Measurements from ENCODE around the gene DLST.

The DLST gene

DNA sequence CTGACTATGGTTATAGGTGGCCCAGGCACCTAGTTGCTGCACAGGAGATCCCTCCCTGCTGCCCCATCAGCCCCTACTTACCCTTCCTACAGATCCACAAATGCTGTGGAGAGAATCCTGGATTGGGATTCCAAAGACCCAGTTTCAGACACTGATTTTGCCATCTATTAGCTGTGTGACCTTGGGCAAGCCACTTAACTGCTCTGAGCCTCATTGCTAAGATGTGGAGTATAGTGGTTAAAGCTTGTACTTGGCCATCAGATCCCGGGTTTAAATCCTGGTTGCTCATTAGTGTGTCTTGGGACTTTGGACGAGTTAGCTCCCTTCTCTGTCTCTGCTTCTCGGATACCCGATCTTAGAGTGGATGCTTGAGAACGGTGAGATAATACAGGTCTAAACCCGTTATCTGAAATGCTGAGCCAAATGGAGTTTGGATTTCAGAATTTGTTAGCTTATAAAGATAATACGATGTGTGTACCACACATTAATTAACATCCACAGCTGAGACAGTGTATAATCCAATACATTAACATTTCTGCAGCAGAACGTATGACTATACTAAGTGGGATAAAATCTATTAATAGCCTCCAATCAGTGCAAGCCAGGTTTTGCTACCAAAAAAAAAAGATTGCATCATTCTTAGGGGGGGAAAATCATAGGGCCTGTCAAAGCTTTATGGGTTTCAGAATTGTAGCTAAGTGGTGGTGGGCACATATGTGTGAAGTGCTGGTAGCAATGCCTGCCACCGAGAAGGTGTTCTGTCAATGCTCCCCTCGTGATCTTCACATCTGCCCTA lies 21.8 kb upstream of the DLST start:
- DNase-seq (ENCODE audit: insufficient read length, low spot score) (no peak), FAIRE-seq (no peak)

DNA sequence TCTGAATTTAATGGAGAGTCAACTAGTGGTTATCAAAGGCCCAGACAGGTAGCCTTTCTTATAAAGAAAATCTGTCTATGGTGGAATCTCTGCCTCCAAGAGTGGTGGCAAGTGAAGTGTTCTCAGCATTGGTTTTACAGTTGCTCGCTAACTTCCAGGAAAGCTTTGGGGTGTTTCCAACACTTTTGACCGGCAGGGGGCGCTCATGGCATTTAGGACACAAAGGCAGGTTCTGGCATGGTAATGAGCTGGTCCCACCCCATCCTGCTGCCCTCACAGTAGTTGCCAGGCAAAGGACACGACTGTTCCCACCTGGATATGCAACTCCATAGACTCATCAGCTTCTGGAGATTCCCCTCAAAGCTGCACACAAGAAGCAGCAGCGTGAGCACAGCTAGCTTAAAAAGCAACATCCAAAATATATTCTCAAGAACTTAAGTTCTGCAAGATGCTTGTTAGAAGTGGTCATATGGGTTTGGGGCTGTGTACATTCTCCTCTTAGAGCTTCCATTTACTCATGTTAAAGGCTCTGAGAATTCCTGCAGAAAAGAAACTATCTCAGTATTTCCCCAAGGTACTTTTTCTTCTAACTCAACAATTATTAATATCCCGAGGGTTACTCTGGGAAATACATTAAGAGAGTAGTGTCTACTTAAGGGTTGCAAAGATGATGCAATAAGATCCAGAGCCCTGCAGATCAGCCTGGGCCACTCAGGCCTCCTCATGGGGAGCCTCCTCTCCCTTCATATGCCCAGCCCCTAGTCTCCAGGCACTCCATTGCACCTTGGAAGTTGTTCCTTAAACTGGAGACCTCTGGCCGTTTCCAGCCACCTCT lies 20.6 kb upstream of the DLST start:
- peak; percentile 96 for FAIRE-seq
- peak; percentile 65 for DNase-seq (ENCODE audit: insufficient read length, low spot score)

DNA sequence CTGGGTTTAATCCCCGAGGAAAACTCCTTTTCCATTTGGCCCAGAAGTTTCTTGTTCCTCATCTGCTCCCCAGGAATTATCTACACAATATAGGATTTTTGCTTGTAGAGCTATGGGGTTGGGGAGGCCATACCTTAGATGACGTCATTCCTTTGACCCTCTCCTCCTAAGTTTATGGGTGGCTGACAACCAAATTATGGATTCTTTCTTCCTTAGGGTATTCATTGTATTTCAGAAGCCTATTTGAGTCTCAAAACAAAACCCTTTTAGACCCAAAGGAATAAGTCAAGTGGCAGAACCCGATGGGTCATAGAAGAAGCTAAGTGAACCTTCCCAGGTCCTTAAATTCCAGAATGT lies 20.0 kb upstream of the DLST start:
- no peak for FAIRE-seq
- DNase-seq (ENCODE audit: insufficient read length, low spot score) = no peak

DNA sequence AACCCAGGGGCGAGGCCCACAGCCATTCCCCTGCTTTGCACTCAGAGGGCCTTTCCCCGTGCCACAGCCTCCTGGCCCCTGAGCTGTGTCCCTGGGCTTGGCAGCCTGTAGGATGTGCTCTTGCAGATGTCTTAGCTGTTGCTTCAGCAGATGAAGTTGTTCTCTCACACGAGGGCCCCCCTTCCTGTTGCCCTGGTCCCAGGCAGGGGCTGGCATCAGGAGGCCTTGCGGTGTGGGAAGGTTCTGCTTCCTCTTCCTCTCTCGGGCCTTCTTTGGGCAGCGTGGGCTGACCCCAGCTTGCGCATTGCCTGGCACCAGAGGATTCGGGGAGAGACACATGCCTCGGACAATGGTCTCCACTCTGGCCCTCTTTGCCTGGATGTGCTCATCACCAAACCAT lies 18.4 kb upstream of the DLST start:
- no peak for FAIRE-seq
- no peak for DNase-seq (ENCODE audit: insufficient read length, low spot score)

DNA sequence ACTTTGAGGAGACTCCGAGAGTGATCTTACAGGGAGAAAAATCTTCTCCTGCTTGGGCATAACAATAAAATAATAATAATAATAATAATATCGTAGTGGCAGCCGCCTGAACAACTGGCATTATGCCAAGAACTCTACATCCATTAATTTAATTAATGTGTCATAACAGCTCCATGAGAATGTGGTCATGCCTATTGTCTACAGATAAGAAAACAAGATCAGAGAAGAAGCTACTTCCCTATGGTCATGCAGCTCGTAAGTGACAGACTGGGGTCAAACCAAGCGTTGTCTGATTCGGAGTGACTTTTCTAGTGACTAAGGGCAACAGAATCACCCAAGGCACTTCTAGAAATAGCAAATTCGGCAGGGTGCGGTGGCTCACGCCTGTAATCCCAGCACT lies 17.5 kb upstream of the DLST start:
- FAIRE-seq = no peak
- DNase-seq (ENCODE audit: insufficient read length, low spot score) = no peak

DNA sequence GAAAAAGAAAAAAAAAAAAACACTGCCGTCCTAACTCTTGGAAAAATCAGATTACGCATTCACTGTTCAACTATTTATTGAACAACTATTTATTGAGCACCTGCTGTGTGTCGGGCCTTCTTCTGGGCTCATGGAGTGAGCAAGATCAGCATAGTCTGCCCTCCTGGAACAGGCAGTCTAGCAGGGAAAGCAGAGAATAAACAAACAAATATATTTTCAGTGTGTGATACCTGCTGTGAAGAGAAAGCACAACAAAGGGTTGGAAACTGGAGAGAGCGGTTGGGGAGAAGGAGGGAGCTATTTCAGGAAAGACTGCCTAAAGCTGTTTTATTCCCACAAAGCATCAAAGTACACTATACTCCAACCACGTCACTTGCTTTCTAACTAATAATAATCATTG lies 16.6 kb upstream of the DLST start:
- FAIRE-seq (no peak), DNase-seq (ENCODE audit: insufficient read length, low spot score) (no peak)

DNA sequence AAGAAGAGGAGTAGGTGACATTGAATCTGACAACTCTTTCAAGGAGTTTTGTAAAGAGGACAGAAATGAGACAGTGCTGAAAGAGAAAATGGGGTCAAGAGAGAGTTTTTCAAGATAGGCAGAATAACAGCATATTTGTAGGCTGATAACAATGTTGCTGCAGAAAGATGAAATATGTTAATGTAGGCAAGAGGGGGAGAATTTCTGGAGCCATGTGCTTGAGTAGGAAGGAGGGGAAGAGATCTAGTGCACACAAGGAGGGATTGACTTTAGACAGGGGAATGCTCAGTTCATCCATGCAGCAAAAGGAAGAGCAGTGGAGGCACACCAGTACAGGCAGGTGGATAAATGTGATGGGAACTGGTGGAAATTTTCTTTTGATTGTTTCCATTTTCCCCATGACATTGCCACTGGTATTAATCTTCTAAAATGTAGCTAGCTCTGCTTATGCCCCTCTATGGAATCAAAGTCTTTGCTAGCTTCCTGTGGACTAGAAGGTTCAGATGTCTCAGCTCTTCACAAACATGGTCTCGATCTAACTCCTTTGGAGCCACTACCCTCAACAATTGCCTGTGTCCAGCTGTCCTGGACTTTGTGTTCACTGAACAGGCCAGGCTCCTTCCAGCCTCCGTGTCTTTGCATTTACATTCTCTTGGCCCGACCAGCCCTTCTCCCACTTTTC lies 14.9 kb upstream of the DLST start:
- no peak for FAIRE-seq
- no peak for DNase-seq (ENCODE audit: insufficient read length, low spot score)

DNA sequence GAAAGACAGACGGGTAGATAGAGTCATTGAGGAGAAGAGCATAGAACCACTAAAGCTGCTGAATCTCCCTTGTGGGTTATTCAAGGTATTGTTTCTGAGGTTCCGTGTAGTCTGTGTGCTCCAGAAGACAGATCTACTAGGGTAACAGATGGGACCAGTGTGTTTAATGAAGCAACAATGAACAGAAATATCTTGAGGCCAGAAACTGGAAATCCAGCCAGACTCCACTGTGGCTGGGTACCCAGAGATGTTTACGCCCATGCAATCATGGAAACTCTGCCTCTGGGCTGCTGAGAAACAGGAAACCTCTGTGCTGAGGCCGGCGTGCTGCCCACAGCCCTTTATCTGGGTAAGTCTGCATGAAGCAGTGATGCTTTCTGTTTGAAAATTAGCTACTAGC lies 14.0 kb upstream of the DLST start:
- FAIRE-seq (no peak), DNase-seq (ENCODE audit: insufficient read length, low spot score) (no peak)

DNA sequence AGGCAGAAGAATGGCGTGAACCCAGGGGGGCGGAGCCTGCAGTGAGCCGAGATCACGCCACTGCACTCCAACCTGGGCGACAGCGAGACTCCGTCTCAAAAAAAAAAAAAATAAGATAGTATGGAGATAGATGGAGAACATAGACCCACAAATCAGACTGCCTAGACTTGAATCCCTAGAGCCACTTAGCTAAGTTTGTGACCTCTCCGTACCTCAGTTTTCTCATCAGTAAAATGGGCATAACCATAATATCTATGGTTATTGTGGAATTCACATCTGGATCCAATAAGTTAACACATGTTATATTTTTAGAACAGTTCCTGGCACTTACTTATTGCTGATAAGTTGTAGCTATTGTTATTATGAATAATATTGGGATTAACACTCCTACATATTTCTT lies 13.0 kb upstream of the DLST start:
- DNase-seq (ENCODE audit: insufficient read length, low spot score) (no peak), FAIRE-seq (no peak)

DNA sequence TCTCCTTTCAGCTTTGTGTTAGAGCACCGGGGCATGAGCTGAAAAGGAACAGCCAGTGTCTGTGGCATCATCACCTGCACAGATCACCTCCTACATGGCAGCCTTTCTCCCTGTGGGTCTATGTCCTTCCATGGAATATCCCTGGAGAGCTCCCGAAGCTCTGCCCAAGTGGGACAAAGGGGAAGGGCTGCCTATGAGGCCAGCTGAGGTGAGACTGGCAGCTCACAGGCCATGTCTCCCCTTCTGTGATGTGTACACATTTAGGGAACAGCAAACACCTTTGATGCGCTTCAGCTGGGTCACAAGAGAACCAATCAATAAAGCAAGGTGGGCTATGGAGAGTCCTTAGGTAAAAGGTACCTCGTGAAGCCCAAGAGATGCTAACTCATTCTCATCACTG lies 9.9 kb upstream of the DLST start:
- FAIRE-seq (no peak), DNase-seq (ENCODE audit: insufficient read length, low spot score) (no peak)

DNA sequence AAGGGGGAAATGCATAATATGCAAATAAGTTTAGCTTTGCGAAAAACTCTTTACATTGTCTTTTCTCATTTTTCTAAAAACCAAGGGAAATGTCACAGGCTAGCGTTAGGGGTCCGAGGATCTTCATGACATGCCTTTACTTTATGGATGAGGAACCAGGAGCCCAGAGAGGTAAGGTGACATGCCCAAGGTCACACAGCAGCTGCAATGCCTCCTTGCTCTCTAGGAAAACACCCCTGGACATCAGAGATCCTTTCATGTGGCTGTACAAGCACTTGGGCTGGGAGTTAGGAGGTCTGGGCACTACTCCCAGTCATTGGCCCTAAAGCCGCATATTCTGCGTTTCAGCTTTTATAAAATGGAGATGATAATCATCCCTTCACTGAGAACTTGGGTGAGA lies 6.5 kb upstream of the DLST start:
- no peak for FAIRE-seq

DNA sequence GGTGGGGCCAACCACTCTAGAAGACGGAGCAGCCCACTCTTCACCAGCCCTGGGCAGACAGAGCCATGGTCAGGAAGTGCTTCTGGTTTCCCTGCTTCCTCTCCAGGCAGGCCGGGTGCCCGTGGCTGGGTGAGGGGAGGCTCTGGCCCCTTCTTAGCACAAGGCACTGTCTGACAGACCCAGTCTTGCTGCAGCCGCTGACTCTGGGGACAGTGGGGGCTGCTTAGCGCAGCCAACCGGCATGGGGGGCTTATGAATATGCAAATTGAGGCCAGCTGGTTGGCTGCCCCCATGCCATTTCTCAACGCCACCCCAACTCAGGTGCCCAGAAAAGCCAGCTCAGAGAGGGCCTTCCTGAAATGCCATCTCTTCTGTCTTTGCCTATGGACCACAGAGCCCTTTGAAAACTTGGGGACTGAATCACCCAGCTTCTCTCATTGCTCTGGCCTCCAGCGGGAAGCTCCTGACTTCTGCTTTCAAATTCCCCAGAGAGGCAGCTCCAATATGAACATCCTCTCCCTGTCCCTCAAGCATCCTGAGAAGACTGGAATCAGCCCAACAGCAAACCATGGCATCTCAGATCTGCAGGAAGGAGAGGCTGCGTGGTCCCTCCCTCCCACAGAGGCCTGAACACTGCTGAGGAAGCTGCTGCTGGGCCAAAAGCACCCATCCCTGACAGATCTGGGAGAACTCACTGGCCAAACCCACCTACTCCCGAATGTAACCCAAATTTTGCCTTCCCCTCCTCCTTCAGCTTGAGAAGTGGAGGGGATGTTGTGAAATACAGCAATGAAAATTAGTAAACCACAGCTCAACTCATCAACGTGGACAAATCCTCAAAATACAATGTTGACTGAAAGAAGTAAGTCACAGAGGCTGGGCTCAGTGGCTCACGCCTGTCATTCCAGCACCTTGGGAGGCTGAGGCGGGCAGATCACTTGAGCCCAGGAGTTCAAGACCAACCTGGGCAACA lies 5.5 kb upstream of the DLST start, which contains the start of gene PROX2:
TSS of gene PROX2 (minus strand) at position 205 of the 973 bp plus-strand sequence. CDS start 12,311 bp downstream, outside the sequence.
- FAIRE-seq = peak; percentile 4
- no peak for DNase-seq (ENCODE audit: insufficient read length, low spot score)

More for the DNA sequence above, 6.5 kb upstream of the DLST start:
- no peak for DNase-seq (ENCODE audit: insufficient read length, low spot score)

DNA sequence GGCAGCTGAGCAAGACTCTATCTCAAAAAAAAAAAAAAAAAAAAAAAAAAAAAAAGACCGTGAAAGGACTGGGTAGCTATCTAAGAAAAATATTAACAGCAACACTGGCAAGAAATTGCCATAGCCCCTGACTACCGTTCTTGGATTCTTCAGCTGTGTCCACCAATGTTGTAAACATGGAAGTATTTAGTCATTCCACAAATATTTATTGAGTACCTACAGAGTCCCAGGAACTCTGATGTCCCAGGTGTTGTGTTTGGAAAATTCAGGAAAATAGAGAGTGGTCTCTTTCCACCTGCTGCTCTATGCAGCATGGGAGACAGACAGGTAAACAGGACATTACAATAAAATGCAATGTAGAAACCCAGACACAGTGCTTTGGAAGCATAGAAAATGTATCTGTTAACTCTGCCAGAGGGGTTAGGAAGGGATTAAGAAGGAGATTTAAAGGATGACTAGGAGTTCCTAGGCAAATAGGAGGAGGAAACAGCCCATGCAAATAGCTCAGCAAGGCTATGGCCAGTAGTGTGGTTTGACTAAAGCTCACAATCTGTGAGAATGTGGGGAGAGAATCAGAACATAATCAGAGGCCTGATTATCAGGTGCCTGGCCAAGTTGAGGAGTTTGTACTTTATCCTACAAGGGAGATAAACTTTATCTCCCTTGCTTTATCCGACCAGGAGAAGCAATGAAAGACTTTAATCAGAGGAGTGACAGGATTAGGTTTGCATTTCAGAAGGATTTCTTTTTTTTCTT lies 2.1 kb upstream of the DLST start:
- FAIRE-seq (no peak), DNase-seq (ENCODE audit: insufficient read length, low spot score) (no peak)

DNA sequence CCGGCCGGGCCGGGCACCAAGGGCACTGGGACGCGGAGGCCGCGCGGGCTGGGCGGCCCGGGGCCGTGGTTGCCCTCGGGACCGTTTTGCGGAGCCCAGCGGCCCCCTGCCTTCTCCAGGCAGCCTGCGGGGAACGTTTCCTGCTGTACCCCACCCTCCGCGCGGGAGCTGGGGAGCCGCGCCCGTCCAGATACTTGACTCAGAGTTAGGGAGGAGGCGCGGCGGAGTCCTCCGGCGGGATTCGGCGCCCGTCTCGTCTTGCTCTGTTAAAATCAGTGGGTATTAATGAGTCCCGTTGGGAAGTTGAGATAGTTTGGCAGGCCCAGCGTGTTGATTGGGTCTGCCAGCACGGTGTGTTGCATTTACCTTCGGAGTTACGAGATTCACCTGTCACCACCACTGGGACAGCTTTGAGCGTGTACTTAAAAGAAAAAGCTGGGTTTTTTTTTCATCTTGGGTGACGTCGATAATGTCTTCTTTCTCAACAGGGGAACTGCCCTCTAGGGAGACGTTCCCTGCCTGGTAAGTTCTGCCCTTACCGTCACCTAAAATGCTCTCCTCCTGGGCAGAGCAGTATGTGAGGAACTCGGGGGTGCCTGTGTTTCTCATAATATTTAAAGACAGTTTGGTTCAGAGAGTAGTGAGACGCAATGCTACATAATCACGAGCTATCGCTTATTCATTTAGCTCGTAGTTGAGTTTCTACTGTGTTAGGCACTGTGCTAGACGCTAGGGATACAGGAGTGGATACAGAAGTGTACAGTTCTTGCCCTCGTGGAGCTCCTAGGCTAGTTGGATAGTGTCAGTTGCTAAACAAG lies 596 bp downstream of the DLST start:
- no peak for DNase-seq (ENCODE audit: insufficient read length, low spot score)
- peak; percentile 59 for FAIRE-seq

DNA sequence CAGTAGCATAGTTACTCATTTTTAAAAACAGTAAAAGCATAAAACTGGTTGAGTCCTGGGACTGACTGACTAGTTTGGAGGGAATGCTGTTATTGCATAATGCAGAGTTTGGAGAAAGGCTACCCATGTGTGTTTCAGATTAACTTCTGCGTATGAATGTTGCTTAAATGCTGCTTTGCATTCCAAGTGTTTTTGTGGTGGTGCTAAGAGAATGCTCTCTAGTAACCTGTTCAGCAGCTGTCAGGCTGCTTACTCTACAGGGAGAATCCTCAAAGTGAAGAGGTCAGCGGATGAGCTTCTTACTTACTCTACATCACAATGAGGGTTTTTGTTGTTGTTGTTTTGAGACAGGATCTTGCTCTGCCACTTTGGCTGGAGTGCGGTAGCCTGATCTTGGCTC lies 4.3 kb downstream of the DLST start:
- DNase-seq (ENCODE audit: insufficient read length, low spot score) = no peak
- no peak for FAIRE-seq

DNA sequence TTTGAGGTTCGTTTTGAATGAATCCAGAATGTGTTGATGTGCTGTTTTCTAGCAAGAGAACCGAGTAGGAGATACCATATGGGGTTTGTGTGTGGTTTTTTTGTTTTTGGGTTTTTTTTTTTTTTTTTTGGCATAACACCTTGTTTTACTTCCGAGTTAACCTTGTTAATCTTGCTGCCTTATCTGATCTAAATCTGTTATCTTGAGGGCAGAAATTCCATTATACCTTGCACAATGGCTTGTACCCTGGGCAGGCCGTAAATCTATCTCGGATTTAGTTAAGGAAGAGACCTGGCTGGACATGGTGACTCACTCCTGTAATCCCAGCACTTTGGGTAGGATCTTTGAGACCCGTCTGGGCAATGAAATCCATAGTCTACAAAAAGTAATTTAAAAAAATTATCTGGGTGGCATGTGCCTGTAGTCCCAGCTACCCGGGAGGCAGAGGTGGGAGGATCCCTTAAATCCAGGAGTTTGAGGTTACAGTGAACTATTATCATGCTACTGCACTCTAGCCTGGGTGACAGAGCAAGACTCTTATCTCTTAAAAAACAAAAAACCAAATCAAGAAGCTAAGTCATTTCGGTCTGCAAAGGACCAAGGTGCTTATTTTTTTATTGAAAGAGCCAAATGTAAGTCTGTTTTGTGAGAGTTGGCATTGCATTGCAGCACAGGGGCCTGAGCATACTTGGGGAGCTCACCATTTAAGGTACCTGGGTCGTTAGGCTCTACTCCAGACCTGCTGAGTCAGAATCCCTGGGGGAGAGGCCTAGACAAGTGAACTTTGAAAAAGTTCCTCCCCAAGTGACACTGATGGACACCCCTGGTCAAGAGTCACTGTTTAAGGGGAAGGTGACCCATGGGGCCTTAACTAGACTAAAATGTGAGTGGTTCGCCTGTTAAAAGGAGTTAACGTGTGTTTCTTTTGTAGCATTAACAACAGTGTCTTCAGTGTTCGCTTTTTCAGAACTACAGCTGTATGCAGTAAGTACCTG lies 6.7 kb downstream of the DLST start:
- DNase-seq (ENCODE audit: insufficient read length, low spot score) (no peak), FAIRE-seq (no peak)

DNA sequence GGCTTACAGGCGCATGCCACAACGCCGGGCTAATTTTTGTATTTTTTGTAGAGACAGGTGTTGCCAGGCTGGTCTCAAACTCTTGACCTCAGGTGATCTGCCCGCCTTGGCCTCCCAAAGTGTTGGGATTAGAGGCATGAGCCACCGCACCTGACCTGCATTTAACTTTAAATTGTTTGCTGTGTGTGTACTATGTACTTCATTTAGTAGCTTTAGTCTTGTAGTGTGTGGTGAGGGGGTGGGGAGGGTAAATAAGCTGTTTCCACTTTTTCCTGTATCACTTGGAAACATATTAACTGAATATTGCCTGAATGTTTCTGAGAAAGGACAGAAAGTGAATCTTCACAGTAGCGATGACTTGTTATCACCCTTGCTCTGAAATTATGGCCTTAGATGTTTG lies 8.5 kb downstream of the DLST start:
- DNase-seq (ENCODE audit: insufficient read length, low spot score) (no peak), FAIRE-seq (no peak)

DNA sequence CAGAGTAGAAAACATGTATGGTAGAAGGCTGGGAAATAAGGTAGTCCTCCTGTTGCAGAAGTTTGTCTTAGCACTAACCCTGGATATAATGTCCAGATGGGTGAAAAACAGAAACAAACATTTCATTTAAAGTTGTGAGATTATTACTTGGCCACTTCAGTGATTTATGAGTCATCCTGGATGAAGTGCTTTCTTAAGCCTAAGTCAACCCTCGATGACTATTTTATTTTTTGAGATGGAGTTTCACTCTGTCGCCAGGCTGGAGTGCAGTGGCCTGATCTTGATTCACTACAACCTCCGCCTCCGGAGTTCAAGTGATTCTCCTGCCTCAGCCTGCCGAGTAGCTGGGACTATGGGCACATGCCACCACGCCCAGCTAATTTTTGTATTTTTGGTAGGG lies 10.2 kb downstream of the DLST start:
- FAIRE-seq = no peak
- DNase-seq (ENCODE audit: insufficient read length, low spot score) = no peak
